HG02571 (cell line): ENCODE measurements around the gene PDE8A.
"Not testable (repeated sequence)": the region's sequence is repeated elsewhere in the genome, so short reads cannot be mapped to it uniquely, and the experiment has no call there.

ENCODE experiments used
- ATAC-seq: cut with Tn5 transposase; IDR thresholded peaks from one replicate; pipeline ENCODE4 v1.9.1; 2021; ENCODE audit warnings: mild to moderate bottlenecking, moderate library complexity; ENCODE audit not compliant: unreplicated experiment

Gene PDE8A

GRCh38 chr15:85164841-85165466 lies 183.3 kb downstream of the PDE8A start:
- no peak for ATAC-seq

DNA sequence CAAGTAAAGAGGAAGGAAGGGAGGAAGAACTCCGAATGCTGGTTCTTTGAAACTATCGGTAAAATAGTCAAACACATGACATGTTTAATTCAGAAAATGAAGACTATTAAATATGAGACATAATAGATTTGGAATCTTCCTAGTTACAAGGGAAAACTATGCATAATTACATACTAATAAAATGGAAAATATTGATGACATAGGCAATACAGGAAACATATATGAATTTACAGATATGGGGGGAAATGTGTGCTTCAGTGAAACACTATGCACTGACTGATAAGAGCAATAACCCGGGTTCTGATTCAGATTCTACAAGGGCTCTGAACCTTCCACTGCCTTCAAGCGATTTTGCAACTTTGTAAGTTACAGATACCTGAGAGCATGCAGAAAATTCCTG lies 185.9 kb downstream of the PDE8A start:
- no peak for ATAC-seq

DNA sequence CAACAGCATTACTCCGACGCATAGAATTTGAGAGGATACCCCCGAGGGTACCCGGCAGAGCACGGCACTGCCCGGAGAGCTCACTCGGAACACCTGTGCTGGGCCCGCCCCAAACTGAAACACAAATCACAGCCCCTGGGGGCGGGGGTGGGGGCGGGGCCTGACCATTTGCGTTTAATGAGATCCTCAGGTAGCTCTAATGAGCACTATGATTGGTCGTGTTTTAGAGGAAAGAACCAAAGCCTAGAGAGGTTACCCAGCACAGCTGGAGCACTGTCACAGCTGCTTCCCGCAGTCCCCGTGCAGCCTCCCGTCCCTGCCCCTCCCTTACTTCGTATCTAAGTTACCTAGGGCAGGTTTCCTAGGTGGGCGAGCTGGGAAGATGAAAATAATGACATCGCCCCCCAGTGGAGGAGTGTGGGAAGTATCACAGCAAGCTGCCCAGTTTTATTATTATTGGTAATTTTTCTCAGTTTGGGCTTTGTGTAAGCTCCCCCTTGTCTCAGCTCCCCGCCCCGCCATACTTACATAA lies 187.1 kb downstream of the PDE8A start:
- ATAC-seq = no peak

DNA sequence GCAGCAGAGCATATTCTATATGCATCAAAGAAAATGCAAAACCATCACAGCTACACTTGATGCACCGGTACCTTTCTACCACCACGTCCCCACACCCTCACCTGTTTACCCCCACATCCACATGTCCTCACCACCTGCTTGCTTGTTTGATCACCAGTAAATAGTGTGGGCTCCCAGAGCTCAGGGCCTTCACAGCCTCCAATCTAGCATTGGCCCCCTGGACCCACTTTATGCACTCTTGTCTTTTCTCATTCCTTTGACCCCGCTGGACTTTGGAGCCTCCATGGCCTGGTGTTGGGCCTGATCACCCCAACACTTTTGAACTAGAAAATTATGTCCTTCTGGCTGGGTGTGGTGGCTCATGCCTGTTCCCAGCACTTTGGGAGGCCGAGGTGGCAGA lies 190.1 kb downstream of the PDE8A start:
- no peak for ATAC-seq

DNA sequence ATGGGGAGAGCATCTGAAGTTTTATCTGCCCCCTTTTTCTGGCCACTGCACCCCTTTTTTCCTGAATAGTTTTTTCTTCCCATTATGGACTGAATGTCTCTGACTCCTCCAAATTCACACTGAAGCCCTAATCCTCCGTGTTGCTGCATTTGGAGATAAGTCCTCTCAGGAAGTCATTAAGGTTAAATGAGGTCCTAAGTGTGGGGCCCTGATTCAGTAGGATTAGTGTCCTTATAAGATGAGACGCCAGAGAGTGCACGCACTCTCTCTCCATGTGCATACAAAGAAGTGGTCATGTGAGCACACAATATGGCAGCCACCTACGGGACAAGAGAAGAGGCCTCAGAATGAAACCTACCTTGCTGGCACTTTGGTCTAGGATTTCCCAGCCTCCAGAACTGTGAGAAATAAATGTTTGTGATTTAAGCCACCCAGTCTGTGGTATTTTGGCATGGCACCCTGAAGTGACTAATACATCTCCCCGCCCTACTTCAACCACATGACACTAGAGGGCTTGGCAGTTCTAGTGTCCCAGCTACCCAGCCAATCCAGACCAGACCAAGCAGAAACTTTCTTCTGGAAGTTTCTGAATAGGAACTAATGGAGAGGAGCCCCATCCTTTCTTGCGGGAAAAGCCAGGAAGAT lies 191.3 kb downstream of the PDE8A start:
- ATAC-seq = no peak

DNA sequence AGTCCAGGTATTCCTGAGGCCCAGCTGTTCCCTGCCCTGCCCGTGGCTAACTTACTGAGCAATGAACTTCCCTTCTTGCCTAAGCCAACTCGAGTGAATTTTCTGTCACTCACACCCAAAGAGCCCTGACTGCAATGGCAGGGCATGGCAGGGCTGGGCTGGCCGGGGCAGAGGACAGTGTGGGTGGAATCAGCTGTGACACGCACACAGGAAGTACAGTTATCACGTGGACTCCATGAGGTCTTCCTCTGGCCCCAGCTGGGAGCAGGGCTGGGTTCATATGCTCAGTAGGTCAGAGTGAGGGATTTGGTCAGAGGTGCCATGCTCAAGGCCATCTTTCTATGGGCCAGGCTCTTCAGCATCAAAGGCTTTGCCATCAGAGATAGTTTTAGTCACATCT lies 192.0 kb downstream of the PDE8A start:
- not testable (repeated sequence) for ATAC-seq

- no peak for ATAC-seq
Observed at GRCh38 chr15:85174521-85174920, 192.9 kb downstream of the PDE8A start.

- ATAC-seq = not testable (repeated sequence)
Observed at GRCh38 chr15:85177042-85177515, 195.4 kb downstream of the PDE8A start.

GRCh38 chr15:85178308-85178707 lies 196.7 kb downstream of the PDE8A start:
- no peak for ATAC-seq

DNA sequence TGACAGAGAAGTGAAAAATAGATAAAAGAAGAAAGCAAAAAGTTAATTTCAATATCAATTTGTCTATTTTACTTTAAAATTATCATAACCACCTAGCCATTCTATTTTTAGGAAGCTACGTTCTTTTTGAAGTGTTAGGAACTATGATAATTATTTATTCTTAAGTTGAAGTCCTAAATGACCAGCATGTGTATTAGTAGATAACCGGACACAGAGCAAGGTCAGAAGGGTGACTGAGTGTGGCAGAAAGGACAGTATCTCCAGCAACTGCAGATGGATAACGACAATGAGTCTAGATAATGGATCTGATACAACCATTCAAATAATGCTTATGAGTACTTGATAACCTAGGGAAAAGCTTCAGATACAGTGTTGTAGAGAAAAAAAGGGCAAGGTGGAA lies 198.0 kb downstream of the PDE8A start:
- ATAC-seq = no peak

- not testable (repeated sequence) for ATAC-seq
Observed at GRCh38 chr15:85185350-85185749, 203.7 kb downstream of the PDE8A start.

- not testable (repeated sequence) for ATAC-seq
Observed at GRCh38 chr15:85188171-85188577, 206.5 kb downstream of the PDE8A start.
